HepG2 (cell line): ENCODE results near the gene NOP9. TPM values are rescaled to one million over a fixed set of nuclear protein-coding genes. Genes with fewer than 3 reads are reported as not detected.
A peak's percentile ranks its signal among the peaks of the same experiment; 100 is the strongest.

Experiments used
- AGO2 ChIP-seq: fragments of 200-400 bp; formaldehyde crosslinking; optimal IDR thresholded peaks from 2 replicates; pipeline ENCODE3; 2017; ENCODE audit warnings: mild to moderate bottlenecking, low read depth, low read length, moderate library complexity
- ATF7 ChIP-seq, 2 experiments: fragments of 450-650 bp in 1 of 2; sonication (generic) in 1 of 2; formaldehyde crosslinking in 1 of 2; IDR thresholded peaks; 2 replicates each; pipeline versions ENCODE4 v1.4.0 to v1.6.1; 2016 to 2020; ENCODE audit warnings: antibody characterized with exemption in 1 of 2, mild to moderate bottlenecking in 1 of 2, missing genetic modification reagents in 1 of 2
- DMAP1 ChIP-seq: IDR thresholded peaks from 2 replicates; pipeline ENCODE4 v1.6.1; 2016
- GTF3A ChIP-seq: sonication (generic); formaldehyde crosslinking; conservative IDR thresholded peaks from 2 replicates; pipeline ENCODE4 v1.4.0; 2020; ENCODE audit warnings: mild to moderate bottlenecking, missing genetic modification reagents
- IKZF4 ChIP-seq: sonication (generic); formaldehyde crosslinking; IDR thresholded peaks from 2 replicates; pipeline ENCODE4 v1.5.1; 2020; ENCODE audit warnings: borderline replicate concordance, mild to moderate bottlenecking, low read depth, missing genetic modification reagents; ENCODE audit errors: not compliant biosample characterization
- IRX3 ChIP-seq: sonication (generic); formaldehyde crosslinking; IDR thresholded peaks from 2 replicates; pipeline ENCODE4 v1.8.1; 2023; ENCODE audit warnings: mild to moderate bottlenecking, low read depth, missing genetic modification reagents, borderline replicate concordance
- ISX ChIP-seq: sonication (generic); formaldehyde crosslinking; conservative IDR thresholded peaks from 2 replicates; pipeline ENCODE4 v1.5.0; 2020; ENCODE audit warnings: missing genetic modification reagents
- KLF11 ChIP-seq: IDR thresholded peaks from 2 replicates; pipeline ENCODE4 v1.6.1; 2016; ENCODE audit warnings: missing compliant biosample characterization
- MBD4 ChIP-seq: IDR thresholded peaks from 2 replicates; pipeline ENCODE4 v1.6.1; 2012; ENCODE audit warnings: low read length, inconsistent platforms, borderline replicate concordance
- MIER3 ChIP-seq: IDR thresholded peaks from 2 replicates; pipeline ENCODE4 v1.6.1; 2016; ENCODE audit warnings: missing compliant biosample characterization, borderline replicate concordance
- NFRKB ChIP-seq: fragments of 450-650 bp; IDR thresholded peaks from 2 replicates; pipeline ENCODE4 v1.6.1; 2017
- PITX1 ChIP-seq: sonication (generic); formaldehyde crosslinking; IDR thresholded peaks from 2 replicates; pipeline ENCODE4 v1.5.1; 2020; ENCODE audit warnings: mild to moderate bottlenecking, missing genetic modification reagents
- PRPF4 ChIP-seq: fragments of 200-400 bp; formaldehyde crosslinking; IDR thresholded peaks from 2 replicates; pipeline ENCODE4 v1.6.1; 2016; ENCODE audit warnings: low read length, low read depth; ENCODE audit not compliant: poor library complexity, severe bottlenecking
- SCMH1 ChIP-seq: sonication (generic); formaldehyde crosslinking; IDR thresholded peaks from 2 replicates; pipeline ENCODE4 v1.9.0; 2021; ENCODE audit warnings: missing genetic modification reagents, mild to moderate bottlenecking, borderline replicate concordance
- SP5 ChIP-seq: IDR thresholded peaks from 2 replicates; pipeline ENCODE4 v1.6.1; 2016; ENCODE audit warnings: low read depth, borderline replicate concordance
- TMF1 ChIP-seq: sonication (generic); formaldehyde crosslinking; IDR thresholded peaks from 2 replicates; pipeline ENCODE4 v1.8.1; 2022; ENCODE audit warnings: low read depth, missing genetic modification reagents
- ZFAT ChIP-seq: sonication (generic); formaldehyde crosslinking; conservative IDR thresholded peaks from 2 replicates; pipeline ENCODE4 v1.8.1; 2023; ENCODE audit warnings: missing genetic modification reagents, inconsistent platforms
- ZNF337 ChIP-seq: sonication (generic); formaldehyde crosslinking; IDR thresholded peaks from 2 replicates; pipeline ENCODE4 v1.5.1; 2020; ENCODE audit warnings: missing genetic modification reagents, low read depth, mild to moderate bottlenecking, borderline replicate concordance
- ZNF629 ChIP-seq: sonication (generic); formaldehyde crosslinking; conservative IDR thresholded peaks from 2 replicates; pipeline ENCODE4 v1.5.0; 2020; ENCODE audit warnings: missing genetic modification reagents
- ZNF720 ChIP-seq: sonication (generic); formaldehyde crosslinking; IDR thresholded peaks from 2 replicates; pipeline ENCODE4 v1.4.0; 2020; ENCODE audit warnings: missing genetic modification reagents
- ZNF724P ChIP-seq: sonication (generic); formaldehyde crosslinking; IDR thresholded peaks from 2 replicates; pipeline ENCODE4 v1.8.0; 2022; ENCODE audit warnings: missing genetic modification reagents, borderline replicate concordance
- ZNF75D ChIP-seq: sonication (generic); formaldehyde crosslinking; IDR thresholded peaks from 2 replicates; pipeline ENCODE4 v1.8.1; 2023; ENCODE audit warnings: missing genetic modification reagents, mild to moderate bottlenecking, borderline replicate concordance
- ZNF790 ChIP-seq: sonication (generic); formaldehyde crosslinking; IDR thresholded peaks from 2 replicates; pipeline ENCODE4 v1.8.0; 2022; ENCODE audit warnings: missing genetic modification reagents, mild to moderate bottlenecking, borderline replicate concordance
- ZSCAN22 ChIP-seq: sonication (generic); formaldehyde crosslinking; IDR thresholded peaks from 2 replicates; pipeline ENCODE4 v1.4.0; 2020; ENCODE audit warnings: mild to moderate bottlenecking, missing genetic modification reagents
- polyA plus RNA-seq, 8 experiments: library from polyadenylated mRNA; depleted of rRNA in 3 of 8; stranded (reverse) in 7 of 8; unstranded in 1 of 8; fragments of >200 nt; fragmentation: Illumina TruSeq in 4 of 8; extraction: Trizol in 4 of 8; gene quantifications; 2 replicates each; pipeline versions ENCODE4 v1.2.1 to v1.2.3, GENCODE V29; 2011 to 2016; ENCODE audit warnings: low read depth in 4 of 8, missing spikeins in 1 of 8, mixed read lengths in 1 of 8; ENCODE audit not compliant: insufficient read depth in 1 of 8
- total RNA-seq, 5 experiments: library from RNA; depleted of rRNA; stranded (reverse); fragments of >200 nt; fragmentation: Illumina TruSeq; extraction: Trizol; gene quantifications; 2 replicates each; pipeline ENCODE4 v1.2.3, GENCODE V29; 2016; ENCODE audit warnings: low read depth in 1 of 5
- TF ChIP-seq, protein P1 (sequence below): sonication (generic); formaldehyde crosslinking; IDR thresholded peaks from 2 replicates; pipeline ENCODE4 v1.9.0; 2022; ENCODE audit warnings: missing genetic modification reagents, mild to moderate bottlenecking, borderline replicate concordance
- TF ChIP-seq, protein P2 (sequence below): sonication (generic); formaldehyde crosslinking; IDR thresholded peaks from 2 replicates; pipeline ENCODE4 v1.4.0; 2020; ENCODE audit warnings: missing genetic modification reagents, mild to moderate bottlenecking, borderline replicate concordance
- TF ChIP-seq, protein P3 (sequence below): sonication (generic); formaldehyde crosslinking; IDR thresholded peaks from 2 replicates; pipeline ENCODE4 v1.8.0; 2022; ENCODE audit warnings: low read depth, missing genetic modification reagents

The NOP9 gene
- total and polyA plus RNA-seq, 2 of the 13 experiments (the other 11 are each of a cell fraction or from before 2014, with no cell fraction given): 24.5 to 61.6 TPM

DNA sequence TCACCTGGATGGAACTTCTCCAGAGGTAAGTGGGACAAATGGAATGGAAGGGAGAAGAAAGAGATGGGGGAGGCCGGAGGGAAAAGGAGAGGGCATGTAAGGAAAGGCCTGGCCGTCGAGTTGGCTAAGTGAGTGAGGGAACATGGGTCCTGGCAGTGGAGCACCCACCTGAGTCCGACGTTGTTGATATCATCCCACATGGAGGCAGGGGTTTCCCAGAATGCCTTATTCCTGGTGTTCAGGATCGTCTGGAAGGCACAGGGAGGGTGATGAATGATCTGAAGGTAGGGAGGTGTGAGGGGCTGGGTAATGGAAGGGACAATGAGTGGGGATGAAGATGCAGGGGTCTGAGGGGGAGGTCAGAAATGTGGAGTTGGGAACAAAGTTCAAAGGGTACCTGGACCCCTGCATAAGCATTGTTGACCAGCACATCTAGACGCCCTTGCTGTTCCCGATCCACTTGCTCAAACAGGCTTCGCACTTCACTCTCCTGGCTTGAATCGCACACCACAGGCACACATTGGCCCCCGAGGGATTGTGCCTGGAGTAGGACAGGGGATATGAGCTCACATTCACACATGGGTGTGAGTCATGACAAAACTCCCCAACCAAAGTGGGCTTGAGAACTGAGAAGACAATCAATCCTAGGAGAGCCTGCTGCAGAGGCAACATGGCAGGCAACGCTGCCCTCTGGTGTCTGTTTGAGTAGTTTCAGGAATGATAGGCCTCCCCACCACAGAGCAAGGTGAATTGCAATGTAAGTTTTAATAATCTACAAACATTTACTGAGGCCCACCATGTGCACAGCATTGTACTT is 3.1 kb upstream of the NOP9 start (continued):
- TF ChIP-seq ZNF337 (CRISPR knock-in tag) (no peak), DMAP1 (CRISPR knock-in tag) (no peak; the same call in 1 of the 2 replicates), ZFAT (CRISPR knock-in tag) (no peak), IRX3 (no peak), IKZF4 (CRISPR knock-in tag) (peak; percentile 75), AGO2 (peak; percentile 31), MBD4 (no peak), SP5 (CRISPR knock-in tag) (0 out of 2 replicates have a peak, but pooled peaks have one; percentile 9), ZNF629 (no peak), KLF11 (no peak), GTF3A (CRISPR knock-in tag) (0 out of 2 replicates have a peak, but pooled peaks have one; percentile 43), ATF7 (IDR thresholded peaks at IDR 0.05) (no peak), ATF7 (CRISPR knock-in tag; IDR thresholded peaks at IDR 0.05) (peak; percentile 30; the same call in 1 of the 2 replicates), ZNF720 (CRISPR knock-in tag) (no peak), ZNF790 (CRISPR knock-in tag) (no peak), MIER3 (CRISPR knock-in tag) (peak; percentile 76; the same call in 1 of the 2 replicates), ZNF724P (CRISPR knock-in tag) (peak; percentile 90), PITX1 (peak; percentile 43), ISX (no peak), ZNF75D (CRISPR knock-in tag) (no peak), TMF1 (CRISPR knock-in tag) (no peak), ZSCAN22 (CRISPR knock-in tag) (no peak), NFRKB (no peak), PRPF4 (no peak), SCMH1 (CRISPR knock-in tag) (no peak)
- TF ChIP-seq, protein P1, sequence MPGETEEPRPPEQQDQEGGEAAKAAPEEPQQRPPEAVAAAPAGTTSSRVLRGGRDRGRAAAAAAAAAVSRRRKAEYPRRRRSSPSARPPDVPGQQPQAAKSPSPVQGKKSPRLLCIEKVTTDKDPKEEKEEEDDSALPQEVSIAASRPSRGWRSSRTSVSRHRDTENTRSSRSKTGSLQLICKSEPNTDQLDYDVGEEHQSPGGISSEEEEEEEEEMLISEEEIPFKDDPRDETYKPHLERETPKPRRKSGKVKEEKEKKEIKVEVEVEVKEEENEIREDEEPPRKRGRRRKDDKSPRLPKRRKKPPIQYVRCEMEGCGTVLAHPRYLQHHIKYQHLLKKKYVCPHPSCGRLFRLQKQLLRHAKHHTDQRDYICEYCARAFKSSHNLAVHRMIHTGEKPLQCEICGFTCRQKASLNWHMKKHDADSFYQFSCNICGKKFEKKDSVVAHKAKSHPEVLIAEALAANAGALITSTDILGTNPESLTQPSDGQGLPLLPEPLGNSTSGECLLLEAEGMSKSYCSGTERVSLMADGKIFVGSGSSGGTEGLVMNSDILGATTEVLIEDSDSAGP (CRISPR knock-in tag): peak; percentile 54; the same call in 1 of the 2 replicates
- TF ChIP-seq, protein P2, sequence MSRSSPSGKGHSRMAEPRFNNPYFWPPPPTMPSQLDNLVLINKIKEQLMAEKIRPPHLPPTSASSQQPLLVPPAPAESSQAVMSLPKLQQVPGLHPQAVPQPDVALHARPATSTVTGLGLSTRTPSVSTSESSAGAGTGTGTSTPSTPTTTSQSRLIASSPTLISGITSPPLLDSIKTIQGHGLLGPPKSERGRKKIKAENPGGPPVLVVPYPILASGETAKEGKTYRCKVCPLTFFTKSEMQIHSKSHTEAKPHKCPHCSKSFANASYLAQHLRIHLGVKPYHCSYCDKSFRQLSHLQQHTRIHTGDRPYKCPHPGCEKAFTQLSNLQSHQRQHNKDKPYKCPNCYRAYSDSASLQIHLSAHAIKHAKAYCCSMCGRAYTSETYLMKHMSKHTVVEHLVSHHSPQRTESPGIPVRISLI (CRISPR knock-in tag): peak; percentile 10; the same call in 1 of the 2 replicates
- TF ChIP-seq, protein P3, sequence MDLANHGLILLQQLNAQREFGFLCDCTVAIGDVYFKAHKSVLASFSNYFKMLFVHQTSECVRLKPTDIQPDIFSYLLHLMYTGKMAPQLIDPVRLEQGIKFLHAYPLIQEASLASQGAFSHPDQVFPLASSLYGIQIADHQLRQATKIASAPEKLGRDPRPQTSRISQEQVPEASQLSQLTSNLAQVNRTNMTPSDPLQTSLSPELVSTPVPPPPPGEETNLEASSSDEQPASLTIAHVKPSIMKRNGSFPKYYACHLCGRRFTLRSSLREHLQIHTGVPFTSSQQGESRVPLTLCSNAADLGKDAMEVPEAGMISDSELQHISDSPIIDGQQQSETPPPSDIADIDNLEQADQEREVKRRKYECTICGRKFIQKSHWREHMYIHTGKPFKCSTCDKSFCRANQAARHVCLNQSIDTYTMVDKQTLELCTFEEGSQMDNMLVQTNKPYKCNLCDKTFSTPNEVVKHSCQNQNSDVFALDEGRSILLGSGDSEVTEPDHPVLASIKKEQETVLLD (CRISPR knock-in tag): no peak
